Muscle of back (tissue), 13 donors: ENCODE results near the gene HMCN2. TPM values are rescaled to one million over a fixed set of nuclear protein-coding genes. Genes with fewer than 3 reads are reported as not detected.
A peak's percentile ranks its signal among the peaks of the same experiment; 100 is the strongest.

Experiments
- DNase-seq, 3 donors: peaks; one replicate each; pipeline versions ENCODE4 v3.0.0 to v3.0.0-alpha.2; 2013
- long read RNA-seq, 9 donors: transcript quantifications; one replicate each; lab custom pipeline, GENCODE V29; 2026
- polyA plus RNA-seq, 10 donors: library from polyadenylated mRNA; unstranded; fragments of 120-200 nt; gene quantifications; one replicate each; pipeline ENCODE4 v1.2.1, GENCODE V29; 2013; ENCODE audit not compliant: insufficient read length in 10 of 10

HMCN2 gene
- polyA plus RNA-seq, result 10 to 100 TPM in 6 of 10 donors, 1 to 10 TPM in 4; 4.8 to 21.1 (median 10.9) TPM
- long read RNA-seq, donor 1, result 0 reads
- long read RNA-seq, donor 2, result 0 reads
- long read RNA-seq, donor 3, result 0 reads
- long read RNA-seq, donor 4, result 0 reads
- long read RNA-seq, donor 5, result 0 reads
- long read RNA-seq, donor 6, result 0 reads
- long read RNA-seq, donor 7, result 0 reads
- long read RNA-seq, donor 8, result 0 reads
- long read RNA-seq, donor 9, result 0 reads

DNA sequence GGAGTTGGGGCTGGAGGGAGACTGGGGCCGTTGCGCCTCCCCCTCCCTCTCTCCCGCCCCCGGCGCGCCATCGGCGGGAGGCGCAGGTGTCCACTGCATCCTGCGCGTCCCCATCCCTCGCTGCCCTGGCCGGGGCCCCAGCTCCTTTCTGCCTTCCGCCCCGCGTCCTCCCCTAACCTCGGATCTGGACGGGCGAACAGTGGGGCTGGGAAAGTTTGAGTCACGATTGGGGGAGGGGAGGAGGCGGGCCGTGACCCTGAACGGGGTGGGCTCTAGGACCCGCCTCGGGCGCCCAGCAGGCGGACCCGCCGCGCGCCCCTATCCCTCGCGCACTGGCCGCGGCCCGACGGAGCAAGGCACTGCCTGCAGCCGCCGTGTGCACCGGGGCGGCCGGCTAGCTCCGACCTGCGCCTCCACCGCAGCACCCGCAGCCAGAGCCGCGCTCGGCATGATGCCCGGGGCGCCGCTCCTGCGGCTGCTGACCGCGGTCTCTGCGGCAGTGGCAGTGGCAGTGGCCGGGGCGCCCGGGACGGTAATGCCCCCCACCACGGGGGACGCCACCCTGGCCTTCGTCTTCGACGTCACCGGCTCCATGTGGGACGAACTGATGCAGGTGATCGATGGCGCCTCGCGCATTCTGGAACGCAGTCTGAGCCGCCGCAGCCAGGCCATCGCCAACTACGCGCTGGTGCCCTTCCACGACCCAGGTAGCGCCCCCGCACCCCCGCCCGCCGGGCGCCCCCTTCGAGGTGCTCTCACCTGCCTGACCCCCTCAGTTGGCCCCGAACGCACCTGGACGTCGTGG lies at the start of gene HMCN2:
HMCN2 (plus strand) TSS at position 330 of the 805 bp plus-strand sequence; CDS start at position 449, 119 bp downstream.
- DNase-seq, result peak in 1 of 3 donors; percentile 79

GRCh38 chr9:130217838-130218237 lies 47.7 kb upstream of the HMCN2 start:
- no peak for DNase-seq

DNA sequence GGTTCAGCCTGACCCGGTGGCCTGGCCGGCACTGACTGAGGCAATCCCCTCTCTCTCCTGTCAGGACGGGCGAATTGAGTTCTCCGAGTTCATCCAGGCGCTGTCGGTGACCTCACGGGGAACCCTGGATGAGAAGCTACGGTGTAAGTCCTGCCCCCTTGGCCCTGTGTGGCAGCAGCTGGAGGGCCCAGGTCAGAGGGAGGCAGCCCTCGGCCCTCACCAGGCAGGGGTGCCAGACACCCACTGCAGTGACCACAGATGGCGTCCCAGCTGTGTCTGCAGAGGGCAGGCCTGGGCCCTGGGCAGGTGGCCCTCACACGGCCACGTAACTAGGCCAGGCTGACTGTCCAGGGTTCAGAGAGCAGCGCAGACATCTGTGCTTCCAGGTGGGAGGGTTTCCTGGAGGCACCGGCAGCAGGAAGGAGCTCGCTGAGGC lies 45.9 kb upstream of the HMCN2 start:
- DNase-seq, result peak in 1 of 3 donors; percentile 40

DNA sequence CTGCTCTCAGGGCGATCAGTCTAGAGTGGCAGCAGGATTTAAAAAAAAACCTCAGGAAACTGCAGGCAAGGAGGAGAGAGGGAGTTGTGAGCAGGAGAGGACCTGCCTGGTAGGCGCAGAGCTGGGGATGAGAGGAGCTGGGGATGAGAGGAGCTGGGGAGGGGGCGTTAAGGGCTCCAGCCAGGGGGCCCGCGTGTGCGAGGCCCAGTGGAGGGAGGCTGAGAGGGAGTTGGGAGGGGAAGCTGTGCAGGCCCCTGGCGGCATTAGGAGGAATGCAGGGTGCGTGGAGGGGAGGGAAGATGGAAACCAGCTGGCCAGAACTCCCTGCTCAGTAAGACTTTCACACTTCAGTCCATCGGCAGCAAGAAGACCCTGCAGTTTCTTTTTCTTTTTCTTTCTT lies 45.2 kb upstream of the HMCN2 start:
- peak in 2 of 3 donors; percentile 46 to 73 for DNase-seq

DNA sequence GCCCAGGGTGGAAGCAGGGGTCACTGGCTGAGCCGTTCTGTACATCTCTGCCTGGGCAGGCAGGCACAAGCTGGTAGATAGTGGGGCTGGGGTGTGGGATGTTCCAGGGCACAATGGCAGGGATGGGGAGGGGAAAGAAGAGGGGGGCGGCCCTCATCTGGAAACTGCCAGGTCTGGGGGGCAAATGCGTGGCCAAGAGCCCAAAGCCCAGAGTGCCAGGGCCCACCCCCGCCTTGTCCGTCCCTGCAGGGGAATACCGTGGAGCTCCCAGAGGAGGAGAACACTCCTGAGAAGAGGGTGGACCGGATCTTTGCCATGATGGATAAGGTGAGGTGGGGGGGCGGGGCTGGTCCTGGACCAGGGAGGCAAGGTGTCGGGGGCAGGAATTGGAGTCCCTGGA lies 42.7 kb upstream of the HMCN2 start:
- DNase-seq, result no peak

DNA sequence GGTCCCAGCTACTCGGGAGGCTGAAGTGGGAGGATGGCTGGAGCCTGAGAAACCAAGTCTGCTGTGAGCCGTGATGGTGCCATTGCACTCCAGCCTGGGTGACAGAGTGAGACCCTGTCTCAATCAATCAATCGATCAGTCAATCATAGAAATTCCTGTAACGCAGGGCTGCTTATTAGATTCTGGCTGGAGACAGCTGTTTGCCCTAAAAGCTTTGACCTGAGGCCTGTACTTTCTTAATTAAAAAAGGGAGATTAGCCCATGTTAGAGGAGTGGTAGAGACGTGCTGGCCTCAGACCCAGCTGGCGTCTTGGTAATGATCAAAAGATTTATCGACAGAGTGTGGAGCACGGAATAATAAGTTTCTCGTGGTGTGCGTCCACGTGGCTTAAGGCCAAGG lies 40.5 kb upstream of the HMCN2 start:
- no peak for DNase-seq

DNA sequence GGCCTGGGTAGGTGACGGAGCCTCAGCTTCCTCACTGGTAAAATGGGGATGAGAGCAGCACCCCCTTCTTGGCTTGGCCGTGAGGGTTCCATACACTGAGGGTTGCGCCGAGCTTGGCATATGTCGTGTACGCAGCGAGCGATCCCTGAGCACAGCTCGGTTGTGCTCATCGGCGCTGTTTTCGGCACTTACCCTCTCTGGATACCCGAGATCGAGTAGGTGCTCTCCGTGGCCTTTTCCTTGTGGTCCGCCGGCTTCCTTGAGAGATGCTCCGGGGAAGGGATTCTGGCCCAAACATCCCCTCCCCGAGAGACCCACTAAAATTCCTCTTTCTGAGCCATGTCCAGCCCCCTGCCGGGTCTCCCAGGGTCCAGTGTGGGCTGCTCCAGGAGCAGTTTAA lies 40.0 kb upstream of the HMCN2 start:
- DNase-seq, result no peak

DNA sequence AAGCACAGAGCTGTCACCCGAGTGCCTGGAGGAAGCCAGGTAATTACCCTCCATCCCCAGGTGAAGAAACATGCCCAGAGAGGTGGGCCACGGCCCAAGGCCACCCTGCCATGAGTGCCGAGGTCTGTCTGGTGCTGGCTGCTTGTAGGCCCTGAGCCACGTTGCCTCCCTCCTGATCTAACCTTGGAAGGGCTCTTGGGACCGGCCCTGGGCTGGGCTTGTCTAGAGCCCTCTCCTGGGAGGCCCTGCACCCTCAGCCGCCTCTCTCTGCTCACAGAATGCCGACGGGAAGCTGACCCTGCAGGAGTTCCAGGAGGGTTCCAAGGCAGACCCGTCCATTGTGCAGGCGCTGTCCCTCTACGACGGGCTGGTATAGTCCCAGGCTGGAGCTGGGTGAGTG lies 39.4 kb upstream of the HMCN2 start:
- no peak for DNase-seq

DNA sequence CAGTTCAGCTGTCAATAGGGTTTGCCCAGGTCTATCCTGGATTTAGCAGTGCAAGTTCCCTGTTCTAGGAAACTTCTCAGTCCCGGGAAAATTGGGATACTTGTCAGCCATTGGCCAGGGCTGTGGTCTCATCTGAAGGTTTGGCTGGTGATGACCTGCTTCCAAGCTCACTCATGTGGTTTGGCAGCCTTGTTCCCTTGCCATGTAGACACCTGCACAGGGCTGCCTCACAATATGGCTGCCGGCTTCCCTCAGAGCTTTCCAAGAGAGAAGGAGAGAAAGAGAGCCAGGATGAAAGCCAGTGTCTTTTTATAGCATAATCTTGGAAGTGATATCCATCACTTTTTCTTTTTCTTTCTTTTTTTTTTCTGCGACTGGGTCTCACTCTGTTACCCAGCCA lies 37.7 kb upstream of the HMCN2 start:
- no peak for DNase-seq

DNA sequence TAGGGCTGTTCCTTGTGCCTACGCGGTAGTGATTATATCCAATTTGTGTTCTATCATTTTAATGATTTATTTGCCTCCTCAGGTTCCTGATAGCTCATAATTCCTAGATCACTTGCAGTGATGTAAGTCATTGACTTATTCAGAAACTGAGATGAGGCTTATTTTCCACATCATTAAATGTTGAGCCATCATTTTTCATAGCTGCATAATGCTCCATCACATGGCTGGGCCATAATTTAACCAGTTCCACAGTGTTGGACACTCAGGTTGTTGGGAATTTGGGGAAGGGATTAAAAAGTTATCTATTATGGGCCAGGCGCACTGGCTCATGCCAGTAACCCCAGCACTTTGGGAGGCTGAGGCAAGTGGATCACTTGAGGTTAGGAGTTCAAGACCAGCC lies 35.8 kb upstream of the HMCN2 start:
- DNase-seq, result no peak

- no peak for DNase-seq
These were observed 34.9 kb upstream of the HMCN2 start for GRCh38 chr9:130230631-130231030.

- no peak for DNase-seq
These were observed 32.5 kb upstream of the HMCN2 start for GRCh38 chr9:130232899-130233586.

DNA sequence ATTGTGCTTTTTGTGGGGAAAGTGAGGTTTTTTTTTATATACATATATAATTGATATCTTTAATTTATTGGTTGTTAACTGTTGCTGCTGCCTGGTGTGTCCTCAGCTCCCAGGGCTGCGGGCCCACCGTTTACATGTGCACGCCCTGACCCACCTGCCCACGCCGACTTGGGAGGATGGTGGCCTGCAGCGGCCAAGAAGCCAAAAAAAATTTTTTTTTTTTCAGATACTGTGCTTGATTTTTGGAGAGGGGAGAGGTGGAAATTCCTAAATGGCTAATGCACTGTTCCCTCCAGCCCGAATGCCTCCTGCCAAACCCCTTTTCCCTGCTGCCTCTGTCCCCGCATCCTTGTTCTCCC lies 32.0 kb upstream of the HMCN2 start:
- DNase-seq, result no peak

DNA sequence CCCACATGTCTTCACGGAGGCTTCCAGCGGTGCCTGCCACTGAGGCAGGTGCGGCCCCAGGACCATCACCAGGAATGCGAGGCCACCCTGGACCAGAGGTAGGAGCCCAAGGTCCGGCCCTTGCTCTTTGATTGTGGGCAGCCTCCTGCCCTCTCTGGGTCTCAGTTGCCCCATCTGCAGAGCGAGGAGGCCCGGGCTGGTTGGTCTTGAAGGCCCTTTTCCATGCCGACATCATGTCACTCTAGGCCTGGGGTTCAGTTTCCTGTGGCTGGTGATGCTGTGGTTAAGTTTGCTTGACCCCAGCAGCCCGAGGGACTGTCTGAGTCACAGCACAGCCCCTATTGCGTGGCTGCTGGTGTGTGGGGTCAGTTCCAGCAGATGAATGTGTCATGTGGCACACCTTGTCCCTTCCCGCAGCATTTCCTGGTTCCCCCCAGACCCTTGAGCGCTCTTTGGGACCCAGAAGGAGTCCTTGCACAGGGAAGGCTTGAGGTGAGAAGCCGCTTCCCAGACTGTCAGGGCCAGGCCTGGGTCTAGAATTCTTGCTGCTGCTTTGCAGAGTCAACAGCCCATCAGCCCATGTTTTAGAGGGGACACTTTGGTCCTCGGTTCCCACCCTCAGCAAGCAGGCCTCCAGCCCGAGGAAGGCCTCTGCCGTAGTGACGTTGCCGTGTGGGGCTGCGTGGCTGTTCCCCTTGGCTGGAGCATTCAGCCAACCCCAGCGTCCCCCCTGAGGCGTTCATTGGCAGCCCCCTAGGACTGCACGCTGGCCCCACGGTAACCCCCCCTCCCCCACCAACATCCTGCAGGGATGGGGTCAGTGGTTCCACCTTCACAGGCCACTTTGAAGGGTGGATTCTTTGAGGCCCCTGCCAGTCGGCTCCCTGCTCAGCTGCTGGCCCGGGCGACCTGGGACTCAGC lies 31.0 kb upstream of the HMCN2 start:
- DNase-seq, result no peak

DNA sequence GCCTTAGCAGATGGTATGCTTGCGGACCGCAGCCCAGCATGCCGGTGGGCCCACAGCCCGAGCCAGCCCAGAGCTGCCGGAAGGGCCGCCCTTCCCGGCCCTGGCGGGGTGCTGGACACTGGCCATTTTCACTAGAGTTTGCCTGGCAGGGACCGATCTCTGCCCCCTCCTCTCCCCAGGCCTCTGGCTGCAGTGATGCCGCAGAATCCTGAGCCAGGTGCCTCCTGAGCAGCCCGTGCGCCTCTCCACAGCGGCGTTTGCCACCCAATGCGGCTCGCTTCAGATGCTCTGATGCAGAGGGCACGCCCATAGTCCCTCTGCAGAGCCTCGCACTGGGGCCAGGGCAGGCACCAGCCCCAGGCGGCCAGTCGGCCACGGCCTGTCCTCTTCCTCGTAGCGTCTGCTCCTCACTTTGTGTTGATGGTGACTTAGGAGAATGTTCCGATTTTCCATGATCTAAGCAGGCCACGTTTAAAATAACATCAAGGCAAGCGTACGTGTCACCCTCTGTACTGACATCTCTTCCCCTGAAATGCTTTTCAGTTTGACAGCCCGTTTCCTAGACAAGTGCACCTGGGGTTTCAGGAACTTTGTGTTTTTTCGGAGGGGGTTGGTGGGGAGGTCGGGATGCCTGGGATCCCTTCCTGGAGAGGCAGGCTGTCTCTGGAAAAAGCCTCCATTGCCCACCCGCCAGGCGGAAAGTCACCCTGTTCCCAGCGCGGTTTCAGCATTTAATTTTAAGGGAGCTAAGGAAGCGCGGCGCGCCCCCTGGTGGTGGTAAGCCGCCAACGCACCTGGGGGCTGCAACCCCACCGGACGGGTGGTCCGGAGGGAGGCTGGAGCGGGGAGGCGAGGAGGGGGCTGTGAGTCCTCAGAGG lies 29.8 kb upstream of the HMCN2 start:
- peak; percentile 45 to 83 (median 77) for DNase-seq

DNA sequence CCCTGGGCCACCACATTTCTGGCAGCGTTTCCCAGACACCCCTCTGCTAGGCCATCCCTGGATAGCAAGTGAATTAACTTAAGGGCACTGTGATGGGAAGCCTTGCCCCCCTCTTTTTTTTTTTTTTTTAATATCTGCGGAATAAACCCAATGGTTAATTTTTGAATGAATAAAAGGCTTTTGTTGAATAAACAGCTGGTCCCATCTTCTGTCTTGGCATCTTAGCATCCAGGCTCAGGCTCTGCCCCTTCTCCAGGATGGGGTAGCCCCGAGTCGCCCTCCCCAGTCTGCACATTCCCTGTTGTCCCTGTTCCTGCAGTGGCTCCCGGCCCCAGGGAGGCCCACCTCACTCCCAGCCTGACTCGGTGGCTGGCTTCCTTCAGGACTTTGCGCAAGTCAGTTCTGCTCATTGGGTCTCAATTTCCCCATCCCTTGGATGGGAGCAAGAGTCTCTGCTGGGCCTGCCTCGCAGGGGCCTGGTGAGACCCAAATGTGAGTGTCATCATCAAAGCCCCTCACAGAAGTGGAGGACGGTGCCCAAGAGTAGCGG lies 29.0 kb upstream of the HMCN2 start:
- DNase-seq, result no peak

- DNase-seq, result no peak
These were observed 28.5 kb upstream of the HMCN2 start for GRCh38 chr9:130237076-130237475.

GRCh38 chr9:130237763-130238524 lies 27.6 kb upstream of the HMCN2 start:
- no peak for DNase-seq

- no peak for DNase-seq
These were observed 26.2 kb upstream of the HMCN2 start for GRCh38 chr9:130239363-130239695.

GRCh38 chr9:130239741-130240241 lies 25.8 kb upstream of the HMCN2 start:
- no peak for DNase-seq
